Effector memory CD4-positive, alpha-beta T cell (primary cell): ENCODE measurements around the gene NOS2.
"Not testable (repeated sequence)": the region's sequence is repeated elsewhere in the genome, so short reads cannot be mapped to it uniquely, and the experiment has no call there.

Source experiments
- DNase-seq, 3 donors: peaks; one replicate each; pipeline ENCODE4 v3.0.0-alpha.2; 2020
- H3K27ac ChIP-seq: 2 replicates; pipeline ENCODE4 v1.7.0; 2013; ENCODE audit warnings: mild to moderate bottlenecking, low read length, moderate library complexity; ENCODE audit not compliant: insufficient read depth, poor library complexity, severe bottlenecking
- H3K27me3 ChIP-seq: replicated peaks from 2 replicates; pipeline ENCODE4 v1.7.0; 2013; ENCODE audit warnings: mild to moderate bottlenecking, low read length; ENCODE audit not compliant: insufficient read depth, control insufficient read depth, poor library complexity, severe bottlenecking
- H3K36me3 ChIP-seq: 2 replicates; pipeline ENCODE4 v1.7.0; 2013; ENCODE audit warnings: mild to moderate bottlenecking, low read length, moderate library complexity; ENCODE audit not compliant: control insufficient read depth, insufficient read depth
- H3K4me1 ChIP-seq: 2 replicates; pipeline ENCODE4 v1.7.0; 2013; ENCODE audit warnings: low read length, mild to moderate bottlenecking; ENCODE audit not compliant: control insufficient read depth, insufficient read depth, poor library complexity, severe bottlenecking
- H3K4me3 ChIP-seq: 2 replicates; pipeline ENCODE4 v1.7.0; 2013; ENCODE audit warnings: low read length, low read depth, mild to moderate bottlenecking; ENCODE audit not compliant: insufficient read depth, poor library complexity, severe bottlenecking
- H3K9me3 ChIP-seq: 2 replicates; pipeline ENCODE4 v1.7.0; 2013; ENCODE audit warnings: mild to moderate bottlenecking, low read length, moderate library complexity; ENCODE audit not compliant: control insufficient read depth

The NOS2 gene

DNA sequence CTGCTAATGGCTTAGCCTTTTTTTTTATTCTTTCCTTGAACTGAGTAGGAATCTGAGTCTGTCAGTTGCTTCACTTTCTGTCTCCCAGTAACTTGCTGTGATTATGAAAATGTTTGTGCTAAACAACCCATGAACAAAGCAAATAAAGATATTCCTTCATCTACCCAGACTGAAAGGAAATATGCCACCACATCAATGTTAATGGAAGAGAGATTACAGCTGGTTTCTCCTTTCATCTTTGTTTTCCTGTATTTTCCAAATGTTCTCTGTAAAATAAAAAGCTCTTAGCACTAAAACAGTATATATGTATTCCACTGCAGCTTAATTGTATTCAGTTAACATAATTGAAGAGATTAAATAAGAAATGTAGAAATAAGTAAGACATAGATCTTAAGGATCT, 67.6 kb downstream of the NOS2 start:
- not testable (repeated sequence) for DNase-seq, H3K4me1 ChIP-seq, H3K36me3 ChIP-seq, H3K27me3 ChIP-seq, H3K27ac ChIP-seq, H3K4me3 ChIP-seq, H3K9me3 ChIP-seq

DNA sequence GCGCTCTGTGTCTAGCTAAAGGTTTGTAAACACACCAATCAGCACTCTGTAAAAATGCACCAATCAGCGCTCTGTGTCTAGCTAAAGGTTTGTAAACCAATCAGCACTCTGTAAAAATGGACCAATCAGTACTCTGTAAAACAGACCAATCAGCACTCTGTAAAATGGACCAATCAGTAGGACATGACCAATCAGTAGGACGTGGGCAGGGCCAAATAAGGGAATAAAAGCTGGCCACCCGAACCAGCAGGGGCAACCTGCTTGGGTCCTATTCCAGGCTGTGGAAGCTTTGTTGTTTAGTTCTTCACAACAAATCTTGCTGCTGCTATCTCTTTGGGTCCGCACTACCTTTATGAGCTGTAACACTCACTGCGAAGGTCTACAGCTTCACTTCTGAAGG, 74.3 kb downstream of the NOS2 start:
- H3K27me3 ChIP-seq, H3K4me1 ChIP-seq, H3K4me3 ChIP-seq, DNase-seq, H3K36me3 ChIP-seq, H3K9me3 ChIP-seq, H3K27ac ChIP-seq: not testable (repeated sequence)

DNA sequence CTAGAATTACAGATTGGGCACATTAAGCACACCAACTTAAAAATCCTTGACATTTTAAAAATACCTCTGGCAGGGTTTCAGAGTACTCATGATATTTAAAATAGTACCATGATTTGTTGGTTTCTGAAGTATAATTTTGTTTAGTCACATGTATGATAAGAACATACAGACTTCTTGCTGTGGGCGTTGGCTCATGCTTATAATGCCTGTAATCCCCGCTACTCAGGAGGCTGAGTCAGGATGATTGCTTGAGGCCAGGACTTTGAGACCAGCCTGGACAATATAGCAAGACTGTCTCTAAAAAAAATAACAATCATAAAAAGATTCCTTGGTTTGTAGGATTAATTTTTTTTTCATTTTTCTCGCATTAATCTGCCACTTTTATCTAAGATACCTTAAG, 78.5 kb downstream of the NOS2 start:
- Histone ChIP-seq H3K4me3 (no peak overlapping the region), H3K36me3 (no peaks in the 10 kb centered on the region), H3K27me3 (no peaks in the 10 kb centered on the region), H3K9me3 (no peaks in the 10 kb centered on the region), H3K4me1 (no peaks in the 10 kb centered on the region), H3K27ac (no peak overlapping the region)
- no peak for DNase-seq
